IPS-18c (cell line): ENCODE data around the gene IQSEC3.
"Not testable (repeated sequence)": the region's sequence is repeated elsewhere in the genome, so short reads cannot be mapped to it uniquely, and the experiment has no call there.

Experiments
- H3K4me3 ChIP-seq: 2 replicates; pipeline ENCODE4 v1.7.0; 2013; ENCODE audit warnings: low read depth, mild to moderate bottlenecking, low read length, moderate library complexity; ENCODE audit not compliant: insufficient read depth
- H3K9me3 ChIP-seq: one replicate; pipeline ENCODE4 v1.6.1; 2013; ENCODE audit warnings: mild to moderate bottlenecking, low read length, moderate library complexity; ENCODE audit not compliant: control insufficient read depth, insufficient read depth

Gene IQSEC3

DNA sequence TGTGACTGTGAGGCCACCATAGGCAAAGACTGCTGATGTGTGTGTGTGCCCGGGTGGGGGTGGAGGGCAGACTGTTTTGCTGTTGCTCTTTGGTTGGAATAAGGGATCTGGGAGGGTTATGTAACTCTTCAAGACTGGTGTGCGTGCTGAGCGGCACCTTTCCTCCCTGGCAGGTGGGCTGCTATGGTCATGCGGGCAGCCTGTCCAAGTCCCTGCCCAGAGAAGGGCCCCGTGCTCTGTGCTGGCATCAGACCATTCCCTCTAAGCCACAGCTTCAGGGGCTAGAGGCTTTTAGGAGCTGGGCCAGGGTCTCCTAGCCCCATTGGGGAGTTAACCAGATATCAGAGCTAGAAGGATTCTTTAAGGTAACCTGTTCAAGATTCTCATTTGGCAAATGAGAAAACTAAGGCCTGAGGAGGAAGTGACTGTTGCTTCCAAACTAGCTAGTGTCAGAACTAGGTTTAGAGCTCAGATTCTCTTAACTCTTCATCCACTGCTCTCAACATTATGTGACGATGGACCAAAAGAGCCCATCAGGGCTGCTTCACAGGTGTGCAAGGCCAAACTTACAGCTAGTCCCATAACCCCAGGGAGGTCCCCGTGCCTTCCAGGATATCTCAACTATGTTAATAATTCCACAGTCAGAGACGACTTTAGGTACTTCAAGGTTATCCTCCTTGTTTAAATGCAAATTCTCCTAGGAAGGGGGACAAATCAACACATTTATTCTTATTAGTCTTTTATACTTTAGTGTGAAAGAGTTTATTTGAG is 8.0 kb downstream of the IQSEC3 start:
- H3K9me3 ChIP-seq, H3K4me3 ChIP-seq: not testable (repeated sequence)

DNA sequence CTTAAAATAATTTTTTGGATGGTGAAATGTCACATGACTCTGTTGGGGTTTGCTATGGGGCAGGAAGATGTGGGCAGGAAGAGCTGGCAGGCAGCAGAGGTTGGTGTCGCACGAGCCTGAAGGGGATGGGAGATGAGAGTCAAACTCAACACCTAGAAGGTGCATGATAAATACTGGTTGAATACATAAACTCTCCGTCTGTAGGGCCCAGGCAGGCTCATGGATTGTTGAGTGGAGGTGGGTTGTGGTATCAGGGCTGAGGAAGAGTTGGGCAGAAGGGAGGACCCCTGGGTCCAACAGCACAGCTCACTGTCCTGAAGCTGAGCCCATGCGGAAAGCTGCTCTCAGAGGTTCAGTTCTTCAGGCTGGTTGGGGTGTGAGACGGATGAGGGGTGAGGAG is 9.0 kb downstream of the IQSEC3 start:
- not testable (repeated sequence) for H3K9me3 ChIP-seq, H3K4me3 ChIP-seq

DNA sequence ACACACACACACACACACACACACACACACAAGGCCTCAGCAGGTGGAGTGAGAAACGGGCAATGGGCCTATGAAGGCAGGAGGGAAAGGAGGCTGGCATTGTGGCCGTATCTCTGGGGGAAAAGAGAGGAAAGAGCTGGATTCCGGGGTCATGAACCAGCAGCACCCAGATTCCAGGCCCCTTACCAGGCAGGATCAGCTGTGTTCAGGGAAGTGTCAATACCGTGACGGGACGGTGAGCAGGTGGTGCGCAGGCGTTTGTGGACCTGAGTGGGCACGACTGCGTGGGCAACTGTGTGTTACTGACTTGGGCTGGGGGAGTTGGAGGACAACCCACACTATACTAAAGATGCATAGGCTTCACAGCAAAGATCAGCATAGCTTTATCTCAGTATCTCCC is 9.5 kb downstream of the IQSEC3 start:
- not testable (repeated sequence) for H3K4me3 ChIP-seq, H3K9me3 ChIP-seq

DNA sequence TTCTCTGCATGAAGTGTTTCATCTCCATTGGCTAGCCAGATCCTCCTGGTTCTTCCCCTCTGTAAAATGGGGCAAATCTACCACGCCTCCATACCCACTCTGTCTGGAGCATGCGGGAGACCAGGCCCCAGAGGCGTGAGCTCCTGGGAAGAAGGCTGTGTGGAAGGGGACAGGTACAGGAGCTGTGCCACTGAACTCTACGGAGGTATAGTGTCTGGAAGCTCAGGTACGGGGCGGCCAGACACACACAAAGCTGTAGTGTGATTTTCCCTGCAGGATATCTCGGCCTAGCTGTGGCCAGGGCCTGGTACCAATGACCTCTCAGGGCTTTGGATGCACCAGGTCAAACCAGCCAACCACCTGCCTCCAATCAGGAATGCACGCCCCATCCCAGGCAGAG is 10.0 kb downstream of the IQSEC3 start:
- not testable (repeated sequence) for H3K9me3 ChIP-seq, H3K4me3 ChIP-seq

DNA sequence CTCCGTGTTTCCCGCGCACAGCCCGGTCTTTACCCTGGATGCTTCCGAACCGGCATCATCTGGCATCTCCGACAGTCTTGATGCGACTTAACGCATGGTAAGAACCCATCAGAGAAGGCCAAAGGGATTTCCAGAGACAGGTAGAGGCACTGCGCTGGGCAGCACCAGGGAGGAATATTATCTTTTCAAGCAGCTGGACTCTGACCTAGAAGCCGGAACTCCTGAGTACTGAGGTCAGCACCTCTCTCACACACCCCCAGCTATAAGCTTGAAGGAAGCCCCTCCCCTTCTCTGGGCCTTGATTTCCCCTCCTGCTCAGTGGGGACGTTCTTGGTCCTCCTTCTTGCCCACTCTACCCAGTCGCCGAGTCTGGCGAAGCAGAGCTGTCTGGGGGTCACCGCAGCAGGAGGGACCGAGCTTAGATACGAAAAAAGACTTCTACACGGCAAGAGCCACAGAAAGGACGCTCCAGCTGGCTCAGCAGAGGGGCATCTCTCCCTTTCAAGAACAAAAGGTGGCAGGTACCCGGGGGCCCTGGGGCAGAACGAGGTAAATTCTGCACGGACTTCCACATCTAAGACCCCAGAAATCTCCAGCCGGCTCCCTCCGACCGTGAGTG is 10.6 kb downstream of the IQSEC3 start:
- not testable (repeated sequence) for H3K9me3 ChIP-seq, H3K4me3 ChIP-seq

DNA sequence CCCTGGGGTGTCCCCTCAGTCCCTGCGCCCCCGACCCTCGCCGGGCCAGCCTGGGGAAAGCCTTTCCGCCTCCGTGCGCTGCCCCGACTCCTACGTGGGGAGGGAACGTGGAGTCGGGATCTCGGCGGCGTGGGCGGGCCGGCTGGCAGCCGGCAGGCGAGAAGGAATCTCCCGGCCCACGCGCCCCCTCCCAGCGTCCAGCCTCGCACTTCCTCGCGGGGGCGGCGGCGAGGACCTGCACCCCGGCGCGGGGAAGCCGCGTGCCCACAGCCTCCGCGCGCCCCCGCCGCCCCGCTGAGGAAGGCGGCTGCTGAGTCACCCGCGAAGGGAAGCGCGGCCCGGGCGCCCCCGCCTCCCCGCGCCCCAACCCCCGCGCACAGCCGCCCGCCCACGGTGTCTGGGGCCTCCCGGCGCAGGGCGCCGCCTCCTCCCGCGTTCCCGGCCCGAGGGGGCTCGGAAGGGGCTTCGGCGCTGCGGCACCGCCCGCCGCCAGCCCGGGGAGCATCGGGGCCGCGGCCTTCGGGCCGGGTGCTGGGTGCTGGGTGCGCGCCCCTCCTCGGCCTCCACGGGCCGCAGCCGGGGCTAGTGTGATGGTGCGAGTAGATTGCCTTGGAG is 11.3 kb downstream of the IQSEC3 start:
- not testable (repeated sequence) for H3K9me3 ChIP-seq
- 0 out of 2 replicates have a peak overlapping the region, but pooled peaks have one; percentile 15 for H3K4me3 ChIP-seq

DNA sequence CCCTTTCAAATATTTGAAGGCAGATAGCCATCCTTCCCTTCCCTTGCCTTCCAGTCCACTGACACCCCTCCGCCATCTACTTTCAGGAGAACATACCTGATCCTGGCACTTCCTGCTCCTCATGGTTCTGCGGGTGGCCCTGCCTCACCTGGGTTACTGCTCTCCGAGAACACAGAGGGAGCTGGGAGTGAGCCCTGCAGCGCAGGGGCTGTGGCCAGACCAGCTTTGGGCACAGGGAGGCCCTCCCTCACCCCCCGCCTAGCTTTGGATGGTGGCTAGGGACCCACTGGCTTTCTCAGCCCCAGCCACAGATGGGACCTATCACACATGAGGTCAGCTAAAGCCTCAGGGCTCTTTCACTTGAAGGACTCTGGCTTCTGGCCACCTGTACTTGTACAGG is 12.4 kb downstream of the IQSEC3 start:
- Histone ChIP-seq H3K4me3 (no peak overlapping the region), H3K9me3 (no peaks in the 10 kb centered on the region)

DNA sequence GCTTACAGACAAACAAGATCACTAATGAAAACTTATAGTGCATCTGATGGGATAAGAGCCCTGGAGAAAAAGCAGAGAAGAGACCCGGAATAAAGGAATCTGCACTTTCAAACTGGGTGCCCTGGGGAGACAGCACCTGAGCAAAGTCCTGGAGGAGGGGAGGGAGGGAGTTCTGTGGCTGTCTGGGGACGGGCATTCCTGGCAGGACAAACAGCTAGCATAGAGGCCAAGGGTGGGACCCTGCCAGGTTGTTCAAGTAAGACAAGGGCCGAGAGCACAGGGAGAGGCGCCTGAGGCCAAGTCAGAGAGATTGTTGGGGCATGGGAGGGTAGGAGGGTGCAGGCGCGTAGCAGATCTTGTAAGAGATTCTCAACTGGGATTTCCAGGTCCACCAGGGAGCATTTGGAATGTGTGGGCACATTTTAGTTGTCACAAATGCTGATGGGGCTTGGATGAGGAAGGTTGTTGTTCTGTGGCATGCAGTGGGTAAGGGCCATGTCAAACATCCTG is 14.2 kb downstream of the IQSEC3 start:
- Histone ChIP-seq H3K4me3 (no peak overlapping the region), H3K9me3 (no peaks in the 10 kb centered on the region)

DNA sequence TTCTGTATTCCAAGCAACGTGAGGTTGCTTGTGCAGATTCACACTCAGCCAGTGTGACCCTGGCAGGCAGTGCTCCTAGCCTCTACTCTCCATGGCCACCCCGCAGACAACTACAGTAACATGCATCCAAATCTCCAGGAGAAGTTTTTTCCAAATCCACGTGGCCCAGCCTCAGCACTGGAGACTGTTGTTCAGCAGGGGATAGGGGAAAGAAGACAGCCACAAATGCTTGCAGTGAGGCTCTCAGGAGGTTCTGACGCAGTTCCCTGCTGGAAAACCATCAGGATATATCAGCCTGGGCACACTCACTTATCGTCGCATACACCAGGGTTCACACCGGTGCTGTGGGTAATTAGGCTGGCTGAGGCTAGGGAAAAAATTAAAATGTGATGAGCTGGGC is 16.2 kb downstream of the IQSEC3 start:
- H3K9me3 ChIP-seq, result no peaks in the 10 kb centered on the region

DNA sequence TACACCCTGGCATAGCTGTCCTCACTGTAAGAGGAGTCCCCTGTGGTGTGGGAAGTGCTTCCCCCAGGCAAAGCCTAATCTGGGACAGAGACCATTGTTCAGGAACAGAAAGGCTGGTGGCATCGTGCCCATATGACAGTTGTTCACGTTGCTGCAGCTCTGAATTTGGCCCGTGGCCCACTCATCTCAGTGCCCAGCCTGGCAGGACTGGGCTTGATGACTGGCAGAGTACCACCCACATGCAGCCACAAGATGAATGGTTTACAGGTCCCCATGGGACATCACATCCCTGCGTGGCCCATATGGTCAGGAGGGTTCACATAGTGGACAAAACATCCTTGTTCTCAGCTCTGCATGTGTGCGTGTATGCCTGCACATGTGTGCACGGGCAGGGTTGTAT is 17.5 kb downstream of the IQSEC3 start:
- no peaks in the 10 kb centered on the region for H3K9me3 ChIP-seq
- H3K4me3 ChIP-seq, result no peak overlapping the region

More for the DNA sequence above, 16.2 kb downstream of the IQSEC3 start:
- H3K4me3 ChIP-seq, result no peak overlapping the region

DNA sequence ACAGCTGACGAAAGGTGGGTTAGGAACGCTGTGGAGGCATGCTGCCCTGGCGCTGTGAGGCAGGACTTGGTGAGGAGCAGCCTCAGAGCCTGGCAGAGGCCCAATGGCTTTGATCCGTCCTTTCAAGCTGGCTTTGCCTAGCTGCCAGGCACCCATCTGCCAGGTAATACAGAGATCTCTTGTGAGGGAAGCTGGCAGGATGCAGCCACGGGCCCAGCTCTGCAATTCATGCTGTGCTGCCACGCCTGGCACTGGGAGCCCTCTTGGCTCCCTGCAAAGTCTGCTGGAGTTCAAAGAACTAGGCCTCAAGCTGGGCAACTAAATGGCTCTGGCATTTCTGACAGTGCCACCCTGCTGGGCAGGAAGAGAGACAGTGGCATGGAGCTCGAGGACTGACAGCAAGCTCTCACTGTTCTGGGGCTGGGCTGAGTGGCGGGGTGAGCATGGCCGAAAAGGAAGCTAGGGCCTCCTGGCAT is 18.7 kb downstream of the IQSEC3 start:
- no peaks in the 10 kb centered on the region for H3K9me3 ChIP-seq
- H3K4me3 ChIP-seq, result no peak overlapping the region

DNA sequence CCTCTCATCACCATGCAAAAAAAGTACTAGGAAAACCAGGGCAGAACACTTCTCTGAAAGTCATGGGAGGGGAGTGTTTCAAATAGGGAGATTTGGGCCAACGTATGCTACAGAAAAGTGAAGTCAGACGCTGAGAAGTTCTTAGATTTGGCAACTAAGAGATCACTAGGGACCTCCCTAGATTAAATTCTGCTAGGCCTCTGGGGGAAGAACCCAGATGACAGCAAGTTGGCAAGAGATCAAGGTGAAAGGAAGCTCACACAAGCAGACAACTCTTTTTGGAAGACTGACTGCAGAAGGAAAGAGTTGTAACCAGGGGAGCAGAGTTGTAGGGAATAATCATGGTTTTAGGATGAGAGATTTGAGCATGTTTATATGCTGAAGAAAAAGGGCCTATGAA is 20.7 kb downstream of the IQSEC3 start:
- Histone ChIP-seq H3K9me3 (no peaks in the 10 kb centered on the region), H3K4me3 (no peak overlapping the region)

DNA sequence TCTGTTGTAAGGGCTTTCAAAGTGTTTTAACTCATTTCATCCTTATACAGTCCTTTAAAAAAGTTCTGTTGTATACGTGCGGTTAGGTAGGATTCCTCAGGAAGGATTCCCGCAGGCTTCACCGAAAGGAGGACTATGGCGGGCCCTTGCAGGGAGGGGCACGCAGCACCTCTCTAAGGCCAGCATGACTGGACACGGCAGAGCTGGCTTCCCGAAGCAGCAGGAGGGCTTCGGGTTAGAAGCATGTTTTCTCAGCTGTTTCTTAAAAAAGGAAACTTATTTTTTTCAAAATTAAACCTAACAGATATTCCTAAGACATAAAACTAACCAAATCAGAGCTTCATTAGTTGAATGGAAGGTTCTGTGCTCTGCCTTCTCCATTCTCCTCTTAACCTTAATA is 21.3 kb downstream of the IQSEC3 start:
- no peaks in the 10 kb centered on the region for H3K9me3 ChIP-seq

DNA sequence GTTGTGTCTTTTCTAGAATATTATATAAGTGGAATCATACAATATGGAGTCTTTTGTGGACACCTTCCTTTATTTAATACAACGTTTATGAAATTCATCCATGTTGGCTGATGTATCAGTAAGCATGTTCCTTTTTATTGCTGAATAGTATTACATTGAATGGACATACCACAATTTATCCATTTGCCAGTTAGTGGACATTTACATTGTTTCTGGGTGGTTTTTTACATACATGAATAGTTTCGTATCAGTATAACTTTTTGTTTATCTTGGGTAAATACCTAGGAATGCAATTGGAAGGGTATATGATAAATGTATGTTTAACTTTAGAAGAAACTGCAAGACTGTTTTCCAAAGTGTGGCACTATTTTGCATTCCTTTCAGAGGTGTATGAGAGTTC is 23.1 kb downstream of the IQSEC3 start:
- H3K9me3 ChIP-seq, result no peaks in the 10 kb centered on the region
- H3K4me3 ChIP-seq, result no peak overlapping the region

More for the DNA sequence above, 21.3 kb downstream of the IQSEC3 start:
- H3K4me3 ChIP-seq, result no peak overlapping the region

DNA sequence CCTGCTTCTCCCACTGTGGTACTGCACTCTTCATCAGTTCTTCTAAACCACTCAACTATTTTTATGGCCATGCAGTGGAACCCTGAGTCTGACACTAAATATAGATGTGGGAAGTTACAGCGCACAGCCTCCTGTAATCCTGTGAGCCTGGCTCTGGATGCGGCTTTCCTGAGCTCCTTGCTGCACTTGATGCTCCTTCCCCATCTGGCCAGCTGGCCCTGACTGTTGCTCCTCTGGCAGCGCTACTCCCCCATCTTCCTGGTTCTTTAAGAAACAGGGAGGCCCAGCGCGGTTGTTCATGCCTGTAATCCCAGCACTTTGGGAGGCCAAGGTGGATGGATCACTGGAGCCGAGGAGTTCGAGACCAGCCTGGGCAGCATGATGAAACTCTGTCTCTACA is 24.6 kb downstream of the IQSEC3 start:
- no peaks in the 10 kb centered on the region for H3K9me3 ChIP-seq
- no peak overlapping the region for H3K4me3 ChIP-seq

DNA sequence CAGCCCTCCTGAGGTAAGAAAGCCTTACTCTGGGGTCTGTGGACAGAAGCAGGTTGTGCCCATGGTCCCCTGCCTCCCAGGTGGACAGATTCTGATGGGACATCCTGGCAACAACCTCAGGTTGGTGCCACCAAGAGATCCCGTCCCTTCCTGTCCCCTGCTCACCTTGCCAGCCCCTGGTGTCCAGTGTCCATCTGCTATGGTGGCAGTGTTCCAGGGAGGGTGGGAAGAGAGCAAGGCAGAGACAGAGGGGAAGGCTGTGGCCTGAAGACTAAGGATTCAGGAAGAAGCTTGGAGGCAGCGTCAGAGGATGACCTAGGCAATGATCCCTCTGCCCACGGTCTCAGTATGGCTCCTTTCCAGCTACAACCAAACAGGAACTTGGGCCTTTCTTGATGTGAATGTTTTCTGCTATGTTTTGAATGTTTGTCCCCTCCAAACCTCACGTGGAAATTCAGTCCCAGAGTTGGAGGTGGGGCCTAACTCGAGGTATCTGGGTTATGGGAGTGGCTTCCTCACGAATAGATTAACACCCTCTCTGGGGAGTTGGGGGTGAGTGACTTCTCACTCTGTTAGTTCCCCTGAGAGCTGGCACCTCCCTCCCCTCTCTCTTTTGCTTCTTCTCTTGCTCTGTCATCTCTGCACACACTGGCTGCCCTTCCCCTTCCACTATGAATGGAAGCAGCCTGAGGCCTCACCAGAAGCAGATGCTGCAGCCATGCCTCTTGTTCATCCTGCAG is 26.9 kb downstream of the IQSEC3 start:
- Histone ChIP-seq H3K4me3 (no peak overlapping the region), H3K9me3 (no peaks in the 10 kb centered on the region)

DNA sequence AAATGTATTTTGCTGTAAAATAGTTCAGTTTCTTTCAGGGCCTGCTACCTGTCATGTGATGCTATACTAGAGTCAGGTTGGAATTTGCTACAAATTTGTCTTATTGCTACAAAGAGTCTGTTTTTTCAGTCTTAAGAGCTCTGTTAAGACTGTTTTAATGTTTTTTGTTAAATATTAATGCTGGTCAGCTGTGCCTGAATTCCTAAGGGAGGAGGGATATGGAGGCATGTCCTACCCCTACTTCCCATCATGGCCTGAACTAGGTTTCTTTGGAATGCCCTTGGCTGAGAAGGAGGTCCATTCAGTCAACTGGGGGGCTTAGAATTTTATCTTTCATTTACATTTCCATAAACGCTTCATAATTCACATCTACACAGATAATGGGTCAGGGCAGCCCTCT is 30.0 kb downstream of the IQSEC3 start:
- Histone ChIP-seq H3K4me3 (no peak overlapping the region), H3K9me3 (peaks cover 2% of the 10 kb centered on the region)
